Measurements from ENCODE around the gene ABCC11. TPM values are rescaled to one million over a fixed set of nuclear protein-coding genes. Genes with fewer than 3 reads are reported as not detected.

The ABCC11 gene
- total and polyA plus RNA-seq, 2 of the 13 experiments (the other 11 are each of a cell fraction or from before 2014, with no cell fraction given): 1.0 to 1.4 TPM

DNA sequence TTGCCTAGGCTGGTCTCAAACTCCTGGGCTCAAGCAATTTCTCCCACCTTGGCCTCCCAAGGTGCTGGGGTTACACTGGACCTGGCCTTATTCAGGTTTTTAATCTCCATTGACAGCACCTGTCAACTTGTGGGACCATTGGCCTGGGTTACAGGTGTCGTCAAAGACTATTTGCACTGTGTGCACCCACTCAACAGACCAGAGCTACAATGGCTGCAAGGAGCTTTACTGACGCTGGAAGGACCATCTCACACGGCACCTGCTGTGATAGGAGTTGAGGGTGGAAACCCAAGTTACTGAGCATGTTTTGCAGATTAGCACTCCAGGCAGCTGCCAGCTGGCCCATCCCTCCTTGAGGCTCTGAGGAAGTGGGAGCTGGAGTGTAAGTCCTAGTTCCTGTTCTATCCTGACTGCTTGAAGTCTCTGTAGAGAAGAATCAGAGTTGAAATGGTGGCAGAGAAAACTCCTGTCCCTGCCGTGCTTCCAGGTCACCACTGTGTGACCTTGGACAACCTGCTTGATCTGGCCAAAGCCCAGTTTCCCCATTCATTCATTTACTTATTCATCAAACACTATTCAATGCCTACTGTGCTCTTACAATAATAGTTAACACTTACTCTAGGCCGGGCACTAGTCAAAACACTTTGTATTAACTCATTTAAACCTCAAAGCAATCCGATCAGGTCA lies 45.7 kb downstream of the ABCC11 start (continued):
- TF ChIP-seq, protein P1, sequence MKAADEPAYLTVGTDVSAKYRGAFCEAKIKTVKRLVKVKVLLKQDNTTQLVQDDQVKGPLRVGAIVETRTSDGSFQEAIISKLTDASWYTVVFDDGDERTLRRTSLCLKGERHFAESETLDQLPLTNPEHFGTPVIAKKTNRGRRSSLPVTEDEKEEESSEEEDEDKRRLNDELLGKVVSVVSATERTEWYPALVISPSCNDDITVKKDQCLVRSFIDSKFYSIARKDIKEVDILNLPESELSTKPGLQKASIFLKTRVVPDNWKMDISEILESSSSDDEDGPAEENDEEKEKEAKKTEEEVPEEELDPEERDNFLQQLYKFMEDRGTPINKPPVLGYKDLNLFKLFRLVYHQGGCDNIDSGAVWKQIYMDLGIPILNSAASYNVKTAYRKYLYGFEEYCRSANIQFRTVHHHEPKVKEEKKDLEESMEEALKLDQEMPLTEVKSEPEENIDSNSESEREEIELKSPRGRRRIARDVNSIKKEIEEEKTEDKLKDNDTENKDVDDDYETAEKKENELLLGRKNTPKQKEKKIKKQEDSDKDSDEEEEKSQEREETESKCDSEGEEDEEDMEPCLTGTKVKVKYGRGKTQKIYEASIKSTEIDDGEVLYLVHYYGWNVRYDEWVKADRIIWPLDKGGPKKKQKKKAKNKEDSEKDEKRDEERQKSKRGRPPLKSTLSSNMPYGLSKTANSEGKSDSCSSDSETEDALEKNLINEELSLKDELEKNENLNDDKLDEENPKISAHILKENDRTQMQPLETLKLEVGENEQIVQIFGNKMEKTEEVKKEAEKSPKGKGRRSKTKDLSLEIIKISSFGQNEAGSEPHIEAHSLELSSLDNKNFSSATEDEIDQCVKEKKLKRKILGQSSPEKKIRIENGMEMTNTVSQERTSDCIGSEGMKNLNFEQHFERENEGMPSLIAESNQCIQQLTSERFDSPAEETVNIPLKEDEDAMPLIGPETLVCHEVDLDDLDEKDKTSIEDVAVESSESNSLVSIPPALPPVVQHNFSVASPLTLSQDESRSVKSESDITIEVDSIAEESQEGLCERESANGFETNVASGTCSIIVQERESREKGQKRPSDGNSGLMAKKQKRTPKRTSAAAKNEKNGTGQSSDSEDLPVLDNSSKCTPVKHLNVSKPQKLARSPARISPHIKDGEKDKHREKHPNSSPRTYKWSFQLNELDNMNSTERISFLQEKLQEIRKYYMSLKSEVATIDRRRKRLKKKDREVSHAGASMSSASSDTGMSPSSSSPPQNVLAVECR (CRISPR knock-in tag; IDR thresholded peaks at IDR 0.05; ENCODE audit: borderline replicate concordance): peak; percentile 5; the same call in 1 of the 2 replicates
- no peak for TF ChIP-seq PHB2 (IDR thresholded peaks at IDR 0.05; ENCODE audit: partially characterized antibody)
- TF ChIP-seq, protein P2, sequence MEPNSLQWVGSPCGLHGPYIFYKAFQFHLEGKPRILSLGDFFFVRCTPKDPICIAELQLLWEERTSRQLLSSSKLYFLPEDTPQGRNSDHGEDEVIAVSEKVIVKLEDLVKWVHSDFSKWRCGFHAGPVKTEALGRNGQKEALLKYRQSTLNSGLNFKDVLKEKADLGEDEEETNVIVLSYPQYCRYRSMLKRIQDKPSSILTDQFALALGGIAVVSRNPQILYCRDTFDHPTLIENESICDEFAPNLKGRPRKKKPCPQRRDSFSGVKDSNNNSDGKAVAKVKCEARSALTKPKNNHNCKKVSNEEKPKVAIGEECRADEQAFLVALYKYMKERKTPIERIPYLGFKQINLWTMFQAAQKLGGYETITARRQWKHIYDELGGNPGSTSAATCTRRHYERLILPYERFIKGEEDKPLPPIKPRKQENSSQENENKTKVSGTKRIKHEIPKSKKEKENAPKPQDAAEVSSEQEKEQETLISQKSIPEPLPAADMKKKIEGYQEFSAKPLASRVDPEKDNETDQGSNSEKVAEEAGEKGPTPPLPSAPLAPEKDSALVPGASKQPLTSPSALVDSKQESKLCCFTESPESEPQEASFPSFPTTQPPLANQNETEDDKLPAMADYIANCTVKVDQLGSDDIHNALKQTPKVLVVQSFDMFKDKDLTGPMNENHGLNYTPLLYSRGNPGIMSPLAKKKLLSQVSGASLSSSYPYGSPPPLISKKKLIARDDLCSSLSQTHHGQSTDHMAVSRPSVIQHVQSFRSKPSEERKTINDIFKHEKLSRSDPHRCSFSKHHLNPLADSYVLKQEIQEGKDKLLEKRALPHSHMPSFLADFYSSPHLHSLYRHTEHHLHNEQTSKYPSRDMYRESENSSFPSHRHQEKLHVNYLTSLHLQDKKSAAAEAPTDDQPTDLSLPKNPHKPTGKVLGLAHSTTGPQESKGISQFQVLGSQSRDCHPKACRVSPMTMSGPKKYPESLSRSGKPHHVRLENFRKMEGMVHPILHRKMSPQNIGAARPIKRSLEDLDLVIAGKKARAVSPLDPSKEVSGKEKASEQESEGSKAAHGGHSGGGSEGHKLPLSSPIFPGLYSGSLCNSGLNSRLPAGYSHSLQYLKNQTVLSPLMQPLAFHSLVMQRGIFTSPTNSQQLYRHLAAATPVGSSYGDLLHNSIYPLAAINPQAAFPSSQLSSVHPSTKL (CRISPR knock-in tag; IDR thresholded peaks at IDR 0.05): 0 out of 2 replicates have a peak, but pooled peaks have one; percentile 15

All from HepG2 (cell line).